Esophagus muscularis mucosa (tissue), 4 donors: ENCODE data around the gene UBR3. TPM values are rescaled to one million over a fixed set of nuclear protein-coding genes. Genes with fewer than 3 reads are reported as not detected.

ENCODE experiments used
- DNase-seq: peaks from one replicate; pipeline ENCODE4 v3.0.0-alpha.2; 2017; ENCODE audit errors: extremely low spot score
- H3K27ac ChIP-seq, 4 donors: fragments of 200-600 bp; sonication (generic); replicated peaks in 1 of 4; 1 replicate in 3 of 4; 2 replicates in 1 of 4; pipeline ENCODE4 v1.5.1; 2016 to 2019; ENCODE audit warnings: mild to moderate bottlenecking in 1 of 4
- H3K27me3 ChIP-seq, 4 donors: fragments of 200-600 bp; sonication (generic); one replicate each; pipeline versions ENCODE4 v1.5.1 to v1.6.0; 2016 to 2019
- H3K36me3 ChIP-seq, 4 donors: fragments of 200-600 bp; sonication (generic); one replicate each; pipeline ENCODE4 v1.5.1; 2016 to 2019
- H3K4me1 ChIP-seq, 4 donors: fragments of 200-600 bp; sonication (generic); one replicate each; pipeline ENCODE4 v1.5.1; 2016 to 2019
- H3K4me3 ChIP-seq, 4 donors: fragments of 200-600 bp; sonication (generic); 1 replicate in 2 of 4; 2 replicates in 2 of 4; pipeline ENCODE4 v1.5.1; 2016 to 2019; ENCODE audit warnings: mild to moderate bottlenecking in 4 of 4, moderate library complexity in 1 of 4
- H3K9me3 ChIP-seq, 4 donors: fragments of 200-600 bp; sonication (generic); 1 replicate in 3 of 4; 2 replicates in 1 of 4; pipeline ENCODE4 v1.5.1; 2016 to 2019
- EP300 ChIP-seq: sonication (generic); formaldehyde crosslinking; IDR thresholded peaks from one replicate; pipeline ENCODE4 v1.6.1; 2017; ENCODE audit warnings: antibody characterized with exemption
- POLR2A ChIP-seq: fragments of 450-650 bp; IDR thresholded peaks from one replicate; pipeline ENCODE4 v1.6.1; 2017; ENCODE audit warnings: antibody characterized with exemption, moderate library complexity, mild to moderate bottlenecking, low read depth
- POLR2AphosphoS5 ChIP-seq, 2 donors: sonication (generic); formaldehyde crosslinking; IDR thresholded peaks; one replicate each; pipeline ENCODE4 v1.6.1; 2017; ENCODE audit warnings: antibody characterized with exemption in 2 of 2
- WGBS: methylation state at CpG from one replicate; pipeline ENCODE4 v1.1.5; 2018; 5-methylcytosine and 5-hydroxymethylcytosine counted together
- intact Hi-C: fragments of 100-400 bp; cut with DNase I; formaldehyde crosslinking; loops from one replicate; pipeline ENCODE4 v1.15.1; 2023
- total RNA-seq, 4 donors: library from RNA; depleted of rRNA; stranded (reverse); fragments of >200 nt; gene quantifications; one replicate each; pipeline versions ENCODE4 v1.1.0 to v1.2.1, GENCODE V29; 2016
- TF ChIP-seq, protein P1 (sequence below), 3 experiments: fragments of 200-600 bp in 2 of 3; fragments of 450-650 bp in 1 of 3; sonication (generic) in 2 of 3; IDR thresholded peaks; one replicate each; pipeline ENCODE4 v1.5.1; 2017 to 2019; ENCODE audit warnings: antibody characterized with exemption in 3 of 3, mild to moderate bottlenecking in 2 of 3, moderate library complexity in 1 of 3

Gene UBR3
- total RNA-seq, 4 donors from 2014 or later = 46.1 to 80.2 (median 58.8) TPM

DNA sequence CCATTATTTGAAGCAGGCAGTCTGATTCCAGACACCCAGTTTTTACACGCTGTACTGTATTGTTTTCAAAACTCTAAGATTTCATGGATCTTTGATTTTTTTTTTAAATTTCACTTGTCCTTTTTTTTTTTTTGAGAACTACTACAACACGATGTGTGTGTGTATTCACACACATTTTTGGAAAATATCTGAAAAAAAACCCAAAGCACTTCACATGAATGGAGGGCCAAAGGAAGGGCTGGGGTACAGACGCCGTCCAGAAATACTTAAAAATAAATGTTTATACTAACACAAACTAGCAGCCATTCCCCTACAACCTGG lies 28.9 kb upstream of the UBR3 start:
- no peak for TF ChIP-seq EP300
- TF ChIP-seq, protein P1, sequence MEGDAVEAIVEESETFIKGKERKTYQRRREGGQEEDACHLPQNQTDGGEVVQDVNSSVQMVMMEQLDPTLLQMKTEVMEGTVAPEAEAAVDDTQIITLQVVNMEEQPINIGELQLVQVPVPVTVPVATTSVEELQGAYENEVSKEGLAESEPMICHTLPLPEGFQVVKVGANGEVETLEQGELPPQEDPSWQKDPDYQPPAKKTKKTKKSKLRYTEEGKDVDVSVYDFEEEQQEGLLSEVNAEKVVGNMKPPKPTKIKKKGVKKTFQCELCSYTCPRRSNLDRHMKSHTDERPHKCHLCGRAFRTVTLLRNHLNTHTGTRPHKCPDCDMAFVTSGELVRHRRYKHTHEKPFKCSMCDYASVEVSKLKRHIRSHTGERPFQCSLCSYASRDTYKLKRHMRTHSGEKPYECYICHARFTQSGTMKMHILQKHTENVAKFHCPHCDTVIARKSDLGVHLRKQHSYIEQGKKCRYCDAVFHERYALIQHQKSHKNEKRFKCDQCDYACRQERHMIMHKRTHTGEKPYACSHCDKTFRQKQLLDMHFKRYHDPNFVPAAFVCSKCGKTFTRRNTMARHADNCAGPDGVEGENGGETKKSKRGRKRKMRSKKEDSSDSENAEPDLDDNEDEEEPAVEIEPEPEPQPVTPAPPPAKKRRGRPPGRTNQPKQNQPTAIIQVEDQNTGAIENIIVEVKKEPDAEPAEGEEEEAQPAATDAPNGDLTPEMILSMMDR (IDR thresholded peaks at IDR 0.05) = no peak
- no peak for TF ChIP-seq POLR2A
- TF ChIP-seq POLR2AphosphoS5 (IDR thresholded peaks at IDR 0.05) = no peak
- Histone ChIP-seq H3K9me3 (no peaks in the 10 kb centered on the region), H3K27ac (peak overlapping the region; percentile 80 to 89 (median 85)), H3K27me3 (no peaks in the 10 kb centered on the region), H3K4me3 (peak overlapping the region; percentile 58 to 90 (median 81)), H3K4me1 (peaks cover under 1 to 32% (median 25%) of the 10 kb centered on the region in 4 donors), H3K36me3 (peaks cover 6 to 26% (median 11%) of the 10 kb centered on the region in 4 donors)
- no peak for DNase-seq
- intact Hi-C loops = no loop called here
- 7% methylated on average over 4 of the region's 4 CpGs for WGBS

GRCh38 chr2:169798718-169799592 lies 28.3 kb upstream of the UBR3 start, which contains the start of gene SSB:
SSB (plus strand) TSS chr2:169798871; CDS start chr2:169800961, 2,090 bp downstream.
- Histone ChIP-seq H3K27me3 (no peaks in the 10 kb centered on the region), H3K4me1 (peaks cover 3 to 36% (median 29%) of the 10 kb centered on the region in 4 donors), H3K9me3 (no peaks in the 10 kb centered on the region), H3K36me3 (peaks cover 6 to 31% (median 11%) of the 10 kb centered on the region in 4 donors), H3K4me3 (peak within 1 kb of the TSS; percentile 58 to 90 (median 81)), H3K27ac (peak within 1 kb of the TSS; percentile 80 to 89 (median 85))
- intact Hi-C loops = no loop called here
- TF ChIP-seq, protein P1 (IDR thresholded peaks at IDR 0.05) = peak in 1 of 3 experiments; percentile 17
- TF ChIP-seq EP300 = no peak
- TF ChIP-seq POLR2A = no peak
- peak; percentile 93 for TF ChIP-seq POLR2AphosphoS5 (IDR thresholded peaks at IDR 0.05)
- peak; percentile 96 for DNase-seq
- WGBS = under 1% methylated on average over 53 of the region's 67 CpGs

GRCh38 chr2:169803480-169803879 lies 23.8 kb upstream of the UBR3 start:
- no peak overlapping the region for H3K4me3 ChIP-seq

GRCh38 chr2:169806586-169806985 lies 20.7 kb upstream of the UBR3 start:
- Histone ChIP-seq H3K4me1 (peaks cover 3 to 26% (median 15%) of the 10 kb centered on the region in 4 donors), H3K27me3 (no peaks in the 10 kb centered on the region), H3K4me3 (no peak overlapping the region), H3K27ac (no peak overlapping the region), H3K36me3 (peaks cover 57 to 92% (median 69%) of the 10 kb centered on the region in 4 donors), H3K9me3 (no peaks in the 10 kb centered on the region)
- intact Hi-C loops = no loop called here
- no peak for TF ChIP-seq EP300
- DNase-seq = no peak

More at GRCh38 chr2:169803480-169803879, 23.8 kb upstream of the UBR3 start:
- H3K36me3 ChIP-seq = peaks cover 35 to 69% (median 43%) of the 10 kb centered on the region in 4 donors
- 94% methylated on average over 9 of the region's 9 CpGs for WGBS
- H3K4me1 ChIP-seq = peaks cover 3 to 42% (median 31%) of the 10 kb centered on the region in 4 donors
- DNase-seq = no peak
- H3K27ac ChIP-seq = no peak overlapping the region
- H3K9me3 ChIP-seq = no peaks in the 10 kb centered on the region
- no peaks in the 10 kb centered on the region for H3K27me3 ChIP-seq
- TF ChIP-seq, protein P1 (IDR thresholded peaks at IDR 0.05) = no peak
- TF ChIP-seq EP300 = no peak
- no peak for TF ChIP-seq POLR2AphosphoS5 (IDR thresholded peaks at IDR 0.05)
- no peak for TF ChIP-seq POLR2A
- intact Hi-C loops = no loop called here

- Histone ChIP-seq H3K27ac (no peak overlapping the region), H3K4me1 (peaks cover 3 to 15% (median 8%) of the 10 kb centered on the region in 4 donors), H3K4me3 (no peak overlapping the region), H3K36me3 (peaks cover 60 to 92% (median 78%) of the 10 kb centered on the region in 4 donors), H3K9me3 (no peaks in the 10 kb centered on the region), H3K27me3 (no peaks in the 10 kb centered on the region)
- DNase-seq = no peak
- 75% methylated on average over 4 of the region's 4 CpGs for WGBS
- intact Hi-C loops = no loop called here
- no peak for TF ChIP-seq EP300
- TF ChIP-seq POLR2A = no peak
- no peak for TF ChIP-seq POLR2AphosphoS5 (IDR thresholded peaks at IDR 0.05)
- TF ChIP-seq, protein P1 (IDR thresholded peaks at IDR 0.05) = no peak
Observed at GRCh38 chr2:169808221-169808620, 19.0 kb upstream of the UBR3 start.
